A673 (cell line): ENCODE results near the gene FAM162A.

Experiments
- EZH2 ChIP-seq: fragments of 200-600 bp; sonication (generic); IDR thresholded peaks from 2 replicates; pipeline ENCODE4 v1.6.1; 2017; ENCODE audit warnings: borderline replicate concordance, low read depth, mild to moderate bottlenecking, mixed read lengths, antibody characterized with exemption, low read length; ENCODE audit not compliant: poor library complexity, severe bottlenecking
- TF ChIP-seq, protein P1 (sequence below): fragments of 300-800, 200-600 bp; sonication (generic); conservative IDR thresholded peaks from 2 replicates; pipeline ENCODE4 v1.5.1; 2017; ENCODE audit warnings: low read depth, mild to moderate bottlenecking, antibody characterized with exemption, low read length, moderate library complexity, mixed read lengths

DNA sequence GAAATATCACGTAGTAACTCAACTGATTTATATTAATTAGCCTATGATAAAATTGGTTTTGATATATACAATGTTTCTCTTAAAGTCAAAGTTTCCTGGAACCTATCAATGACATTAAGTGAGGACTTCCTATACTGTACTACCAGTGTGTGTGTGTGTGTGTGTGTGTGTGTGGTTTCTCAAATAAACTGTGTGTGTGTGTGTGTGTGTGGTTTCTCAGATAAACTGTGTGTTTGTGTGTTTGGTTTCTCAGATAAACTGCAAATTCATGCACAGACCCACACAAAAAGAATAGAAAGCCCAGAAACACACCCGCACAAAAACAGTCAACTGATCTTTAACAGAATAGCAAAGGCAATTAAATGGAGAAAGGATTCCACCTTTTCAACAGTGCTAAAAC, 46.4 kb downstream of the FAM162A start:
- no peak for TF ChIP-seq EZH2
- TF ChIP-seq, protein P1, sequence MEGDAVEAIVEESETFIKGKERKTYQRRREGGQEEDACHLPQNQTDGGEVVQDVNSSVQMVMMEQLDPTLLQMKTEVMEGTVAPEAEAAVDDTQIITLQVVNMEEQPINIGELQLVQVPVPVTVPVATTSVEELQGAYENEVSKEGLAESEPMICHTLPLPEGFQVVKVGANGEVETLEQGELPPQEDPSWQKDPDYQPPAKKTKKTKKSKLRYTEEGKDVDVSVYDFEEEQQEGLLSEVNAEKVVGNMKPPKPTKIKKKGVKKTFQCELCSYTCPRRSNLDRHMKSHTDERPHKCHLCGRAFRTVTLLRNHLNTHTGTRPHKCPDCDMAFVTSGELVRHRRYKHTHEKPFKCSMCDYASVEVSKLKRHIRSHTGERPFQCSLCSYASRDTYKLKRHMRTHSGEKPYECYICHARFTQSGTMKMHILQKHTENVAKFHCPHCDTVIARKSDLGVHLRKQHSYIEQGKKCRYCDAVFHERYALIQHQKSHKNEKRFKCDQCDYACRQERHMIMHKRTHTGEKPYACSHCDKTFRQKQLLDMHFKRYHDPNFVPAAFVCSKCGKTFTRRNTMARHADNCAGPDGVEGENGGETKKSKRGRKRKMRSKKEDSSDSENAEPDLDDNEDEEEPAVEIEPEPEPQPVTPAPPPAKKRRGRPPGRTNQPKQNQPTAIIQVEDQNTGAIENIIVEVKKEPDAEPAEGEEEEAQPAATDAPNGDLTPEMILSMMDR: no peak
